Measurements from ENCODE around the gene ECHDC1. TPM values are rescaled to one million over a fixed set of nuclear protein-coding genes. Genes with fewer than 3 reads are reported as not detected.
A peak's percentile ranks its signal among the peaks of the same experiment; 100 is the strongest.

ECHDC1 gene
- total RNA-seq (2021; ENCODE audit: unreplicated experiment), result 47.2 TPM
- polyA plus RNA-seq (2012), result 25.7 and 26.6 TPM in 2 replicates
- percentile 92 among the genes with signal in this experiment for Bru-seq, nascent RNA
- BruChase-seq, experiment 1, labeled RNA remaining after a 6-hour chase, result percentile 84 among the genes with signal in this experiment
- percentile 83 among the genes with signal in this experiment for BruChase-seq, experiment 2, labeled RNA remaining after a 2-hour chase
- long read RNA-seq, transcript ECHDC1-210 (6 exons, 2,341 nt), result major isoform, 38 of 78 reads
- long read RNA-seq, transcript ECHDC1-203 (5 exons, 1,354 nt), result minor isoform, 12 of 78 reads
- long read RNA-seq, partial matches to known transcripts, result 16 of 78 reads
- long read RNA-seq, other reads (novel, unspliced or antisense), result 6 of 78 reads

GRCh38 chr6:127342946-127343808 is at the start of gene ECHDC1:
ECHDC1 (minus strand) TSS chr6:127343609; CDS start chr6:127331028, 12,581 bp downstream.
- peaks cover 14 to 30% of the 10 kb centered on the region in 2 experiments for H3K4me1 ChIP-seq (ENCODE audit: control insufficient read depth in 1 of 2, insufficient read depth in 2 of 2, low read length in 2 of 2)
- peak within 1 kb of the TSS; percentile 91 for H3K9ac ChIP-seq (ENCODE audit: low read length)
- H3K9me3 ChIP-seq (ENCODE audit: control insufficient read depth in 1 of 2, insufficient read depth in 1 of 2, low read depth in 1 of 2, low read length in 2 of 2), result no peaks in the 10 kb centered on the region
- intact Hi-C loops (cut with micrococcal nuclease), result loop anchor here (1.0 kb wide), 1 partner anchor 23 kb away; no protein-coding TSS in a partner anchor
- BruUV-seq (replicated peaks), result no TSS peak
- no peaks in the 10 kb centered on the region for H4K20me1 ChIP-seq (ENCODE audit: insufficient read depth)
- ChIA-PET RAD21 (ENCODE audit: low non-redundant PET in 1 of 2, low total read pairs in 2 of 2, uncharacterized antibody in 2 of 2, unreplicated experiment in 2 of 2) (no interaction called here), CTCF (no interaction called here), POLR2A (interaction anchor here (0.7 kb wide), 1 partner anchor 9 kb away, joined by 3 read pairs; no protein-coding TSS in a partner anchor)
- peaks cover 0 to 4% of the 10 kb centered on the region in 2 experiments; a peak in 1 of 4 replicates for H3K36me3 ChIP-seq (ENCODE audit: control insufficient read depth in 1 of 2, insufficient read depth in 2 of 2, low read length in 2 of 2)
- H2AFZ ChIP-seq (ENCODE audit: low read depth, low read length, poor library complexity, severe bottlenecking), result peak within 1 kb of the TSS; percentile 42
- 0 out of 2 replicates have a peak, but pooled peaks have one; percentile 8 for TF ChIP-seq SP1 (IDR thresholded peaks at IDR 0.05; ENCODE audit: low read depth)
- TF ChIP-seq CEBPB (IDR thresholded peaks at IDR 0.05; ENCODE audit: low read depth), result 0 out of 2 replicates have a peak, but pooled peaks have one; percentile 1
- no peak; the same call in 1 of the 2 replicates for TF ChIP-seq EGR1 (IDR thresholded peaks at IDR 0.05; ENCODE audit: low read depth)
- no peak for TF ChIP-seq ATF3 (IDR thresholded peaks at IDR 0.05)
- no peak; the same call in 1 of the 2 replicates for TF ChIP-seq FOSL1 (IDR thresholded peaks at IDR 0.05; ENCODE audit: low read depth)
- peak; percentile 40 for TF ChIP-seq TCF7L2 (IDR thresholded peaks at IDR 0.05; ENCODE audit: borderline replicate concordance, extremely low read depth, insufficient read depth, insufficient read length)
- no peak for TF ChIP-seq SIN3A (IDR thresholded peaks at IDR 0.05; ENCODE audit: low read depth)
- no peak; the same call in 1 of the 2 replicates for TF ChIP-seq RAD21 (IDR thresholded peaks at IDR 0.05; ENCODE audit: low read depth)
- TF ChIP-seq MAX (IDR thresholded peaks at IDR 0.05), result peak; percentile 95
- peak; percentile 61; the same call in 1 of the 2 replicates for TF ChIP-seq CBX3 (IDR thresholded peaks at IDR 0.05; ENCODE audit: low read depth)
- TF ChIP-seq, protein P1, sequence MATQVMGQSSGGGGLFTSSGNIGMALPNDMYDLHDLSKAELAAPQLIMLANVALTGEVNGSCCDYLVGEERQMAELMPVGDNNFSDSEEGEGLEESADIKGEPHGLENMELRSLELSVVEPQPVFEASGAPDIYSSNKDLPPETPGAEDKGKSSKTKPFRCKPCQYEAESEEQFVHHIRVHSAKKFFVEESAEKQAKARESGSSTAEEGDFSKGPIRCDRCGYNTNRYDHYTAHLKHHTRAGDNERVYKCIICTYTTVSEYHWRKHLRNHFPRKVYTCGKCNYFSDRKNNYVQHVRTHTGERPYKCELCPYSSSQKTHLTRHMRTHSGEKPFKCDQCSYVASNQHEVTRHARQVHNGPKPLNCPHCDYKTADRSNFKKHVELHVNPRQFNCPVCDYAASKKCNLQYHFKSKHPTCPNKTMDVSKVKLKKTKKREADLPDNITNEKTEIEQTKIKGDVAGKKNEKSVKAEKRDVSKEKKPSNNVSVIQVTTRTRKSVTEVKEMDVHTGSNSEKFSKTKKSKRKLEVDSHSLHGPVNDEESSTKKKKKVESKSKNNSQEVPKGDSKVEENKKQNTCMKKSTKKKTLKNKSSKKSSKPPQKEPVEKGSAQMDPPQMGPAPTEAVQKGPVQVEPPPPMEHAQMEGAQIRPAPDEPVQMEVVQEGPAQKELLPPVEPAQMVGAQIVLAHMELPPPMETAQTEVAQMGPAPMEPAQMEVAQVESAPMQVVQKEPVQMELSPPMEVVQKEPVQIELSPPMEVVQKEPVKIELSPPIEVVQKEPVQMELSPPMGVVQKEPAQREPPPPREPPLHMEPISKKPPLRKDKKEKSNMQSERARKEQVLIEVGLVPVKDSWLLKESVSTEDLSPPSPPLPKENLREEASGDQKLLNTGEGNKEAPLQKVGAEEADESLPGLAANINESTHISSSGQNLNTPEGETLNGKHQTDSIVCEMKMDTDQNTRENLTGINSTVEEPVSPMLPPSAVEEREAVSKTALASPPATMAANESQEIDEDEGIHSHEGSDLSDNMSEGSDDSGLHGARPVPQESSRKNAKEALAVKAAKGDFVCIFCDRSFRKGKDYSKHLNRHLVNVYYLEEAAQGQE (IDR thresholded peaks at IDR 0.05; ENCODE audit: low read depth), result no peak
- no peak; the same call in 1 of the 2 replicates for TF ChIP-seq SRF (IDR thresholded peaks at IDR 0.05; ENCODE audit: low read depth)
- peak; percentile 95 for TF ChIP-seq POLR2AphosphoS5 (IDR thresholded peaks at IDR 0.05; ENCODE audit: low read depth, low read length)
- TF ChIP-seq POLR2A (IDR thresholded peaks at IDR 0.05; ENCODE audit: borderline replicate concordance, extremely low read depth, insufficient read depth, insufficient read length), result peak; percentile 74
- TF ChIP-seq JUND (IDR thresholded peaks at IDR 0.05), result peak; percentile 34
- peak; percentile 65 for TF ChIP-seq ELF1 (IDR thresholded peaks at IDR 0.05; ENCODE audit: borderline replicate concordance, low read depth)
- peak; percentile 94 for TF ChIP-seq ZFX (IDR thresholded peaks at IDR 0.05)
- peak; percentile 83 for ATAC-seq
- peak within 1 kb of the TSS; percentile 85 for H3K27ac ChIP-seq (ENCODE audit: low read depth, low read length)
- peaks cover 75% of the 10 kb centered on the region for H3K79me2 ChIP-seq (ENCODE audit: insufficient read depth, low read length)
- DNase-seq (ENCODE audit: low read depth, low spot score), result peak; percentile 62
- peak within 1 kb of the TSS; percentile 92 for H3K4me2 ChIP-seq (ENCODE audit: low read length)
- H3K4me3 ChIP-seq (replicated peaks in 1 of 2; ENCODE audit: low read depth in 1 of 2, low read length in 2 of 2), result peak within 1 kb of the TSS; percentile 80 to 92
- no peaks in the 10 kb centered on the region for H3K27me3 ChIP-seq (ENCODE audit: insufficient read depth, low read length)
- H3K9me2 ChIP-seq (ENCODE audit: insufficient read depth), result no peaks in the 10 kb centered on the region

Measured in HCT116 (cell line).